Endometrium (tissue), 2 donors: Measurements from ENCODE around the gene AQP9.

ENCODE experiments used
- FAIRE-seq: peaks from 2 replicates; lab custom pipeline; 2012; peaks lifted over from hg19 to GRCh38; lab: Jason Lieb, UNC
- donor health status: control.
- donor health status: control.

The AQP9 gene

DNA sequence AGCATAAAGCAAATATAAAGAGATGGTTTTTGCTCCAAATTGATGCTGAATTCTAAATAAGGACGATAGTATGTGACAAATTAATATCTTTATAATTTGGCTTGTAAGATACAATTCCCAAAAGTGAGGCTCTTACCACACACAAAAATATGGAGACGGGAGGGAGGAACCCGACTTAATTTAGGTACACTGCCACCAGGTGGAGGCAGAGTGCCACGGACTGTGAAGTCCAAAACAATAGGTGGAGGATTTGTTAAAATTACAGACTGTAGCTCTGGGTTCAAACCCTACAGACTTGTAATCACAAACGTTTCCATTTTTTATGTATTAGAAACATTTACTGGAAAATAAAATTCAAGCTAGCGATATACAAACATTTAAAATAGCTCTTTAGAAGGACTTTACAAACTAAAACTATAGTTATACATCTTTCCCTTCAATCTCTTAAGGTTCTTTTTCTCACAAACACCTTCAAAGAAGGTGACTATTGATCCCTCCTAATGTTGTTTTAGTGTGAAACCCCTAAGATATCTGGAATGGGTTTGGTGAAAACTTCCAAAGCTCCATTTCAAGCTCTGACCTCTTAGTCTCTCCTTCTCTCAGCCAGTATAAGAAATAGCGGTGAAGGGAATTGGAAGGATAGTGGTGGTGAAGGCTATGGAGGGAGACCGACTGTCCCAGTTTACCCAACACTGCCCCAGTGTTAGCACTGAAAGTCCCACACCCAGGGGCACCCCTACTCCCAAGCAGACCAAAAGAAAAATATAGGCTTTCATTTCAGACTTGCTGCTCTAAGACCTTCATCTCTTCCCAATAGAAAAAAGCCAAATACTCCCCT lies 89.7 kb downstream of the AQP9 start:
- FAIRE-seq, result peak; percentile 91

DNA sequence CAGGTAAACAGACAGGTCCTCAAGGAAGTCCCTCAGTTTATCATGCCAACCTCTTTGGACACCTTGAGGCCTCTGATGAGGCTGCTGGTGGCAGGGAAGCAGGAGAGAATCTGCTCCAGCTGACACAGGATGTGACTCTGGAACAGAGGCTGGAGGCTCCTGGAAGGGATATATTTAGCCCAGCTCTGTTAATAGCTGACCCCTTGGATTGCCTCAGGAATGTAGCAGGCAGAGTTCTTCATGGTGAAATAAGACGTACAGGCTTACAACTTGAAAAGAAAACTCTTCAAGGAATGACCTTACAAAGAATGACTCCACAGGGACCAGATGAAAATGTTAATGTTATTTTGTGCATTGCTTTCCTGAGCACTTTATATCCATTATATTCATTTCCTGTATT lies 90.5 kb downstream of the AQP9 start:
- FAIRE-seq, result peak; percentile 29

DNA sequence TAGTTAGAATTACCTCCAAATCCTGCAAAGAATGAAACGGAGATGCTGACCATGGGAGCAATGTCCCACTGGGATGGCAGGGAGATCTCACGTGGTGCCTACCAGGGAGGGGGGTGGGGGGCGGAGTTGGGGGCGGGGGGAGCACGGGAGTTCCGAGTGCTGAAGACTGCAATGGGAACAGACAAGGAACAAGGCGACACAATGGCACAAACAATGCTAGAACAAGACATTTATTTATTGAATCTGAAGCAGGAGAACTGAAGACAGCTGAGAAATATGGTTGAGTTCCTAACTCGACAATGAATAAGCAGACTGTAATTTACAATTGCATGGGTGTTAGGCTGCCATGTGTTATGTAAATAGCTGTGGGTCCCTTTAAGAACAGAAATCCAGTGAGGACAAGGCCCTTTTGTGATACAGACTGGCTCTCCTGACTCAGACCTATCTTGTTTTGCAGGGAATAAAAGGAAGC lies 91.2 kb downstream of the AQP9 start:
- no peak for FAIRE-seq

DNA sequence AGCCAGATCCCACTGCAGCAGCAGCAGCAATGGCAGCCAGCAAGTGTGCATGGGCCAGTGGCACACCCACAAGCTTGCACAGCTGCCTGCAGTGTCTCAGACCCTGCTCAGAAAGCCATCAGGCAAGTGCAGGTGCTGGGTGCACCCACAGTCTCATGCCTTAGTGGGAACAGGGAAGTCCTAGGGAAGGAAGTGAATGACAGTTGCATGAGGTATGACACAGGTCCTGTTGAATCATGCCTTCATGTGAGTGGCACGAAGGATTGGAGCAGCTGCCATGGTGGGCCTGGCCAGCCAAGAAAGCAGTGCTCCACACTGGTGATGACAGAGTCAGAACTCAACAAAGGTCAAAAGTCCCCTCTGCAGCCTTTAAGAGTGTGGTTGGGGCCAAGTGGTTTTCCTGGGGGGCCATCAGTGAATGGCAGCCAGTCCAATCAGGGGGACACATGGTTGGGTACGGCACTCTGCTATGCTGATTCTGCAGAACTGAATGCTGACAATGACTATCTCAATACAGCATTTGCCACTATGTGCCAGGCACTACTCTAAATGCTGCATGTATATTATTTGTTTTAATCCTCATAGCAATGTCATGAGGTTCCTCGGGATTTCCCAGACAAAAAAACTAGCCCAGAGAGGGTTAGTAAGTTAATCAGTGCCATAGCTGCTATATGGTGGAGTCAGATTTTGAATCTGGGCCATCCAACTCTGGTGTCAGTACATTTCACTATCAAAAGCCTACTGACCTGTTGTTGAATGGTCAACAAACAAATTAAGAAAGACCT lies 94.3 kb downstream of the AQP9 start:
- FAIRE-seq, result no peak

DNA sequence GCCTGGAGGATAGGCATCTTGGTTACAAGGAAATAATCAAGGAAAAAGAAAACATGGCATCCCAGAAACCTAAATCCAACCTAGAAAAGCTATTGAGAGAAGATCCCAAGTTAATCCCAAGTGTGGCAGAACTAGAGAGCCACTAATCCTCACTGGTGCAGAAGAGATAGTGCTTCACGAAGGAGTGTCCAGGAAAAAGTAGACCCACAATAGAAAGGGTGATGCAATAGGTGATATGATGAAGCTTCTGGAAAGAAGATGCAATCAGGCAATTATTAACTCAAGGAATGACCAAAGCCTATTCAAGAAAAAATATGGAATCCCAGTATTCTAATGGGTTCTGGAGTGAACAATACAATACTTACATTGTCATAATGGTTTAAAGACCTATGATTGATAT lies 95.2 kb downstream of the AQP9 start:
- no peak for FAIRE-seq
